Naive thymus-derived CD4-positive, alpha-beta T cell (primary cell): ENCODE measurements around the gene GSTM2. TPM values are rescaled to one million over a fixed set of nuclear protein-coding genes. Genes with fewer than 3 reads are reported as not detected.

Experiments
- ATAC-seq: fragments of 150-1000 bp; cut with Tn5 transposase; 2 replicates; pipeline ENCODE4 v1.10.0; 2021; ENCODE audit warnings: mild to moderate bottlenecking, moderate library complexity
- CTCF ChIA-PET: fragments of 350-600 bp; sonication (Branson Sonifier 250); formaldehyde crosslinking; loops from one replicate; lab custom pipeline; 2021; ENCODE audit warnings: antibody characterized with exemption; lab: Charles Lee
- POLR2A ChIA-PET: fragments of 350-600 bp; sonication (Branson Sonifier 250); formaldehyde crosslinking; loops from one replicate; lab custom pipeline; 2021; ENCODE audit warnings: antibody characterized with exemption, inconsistent platforms; lab: Charles Lee
- DNase-seq, 9 donors: peaks; one replicate each; pipeline versions ENCODE4 v3.0.0 to v3.0.0-alpha.2; 2020 to 2022; ENCODE audit warnings: mixed read lengths in 1 of 9
- H3K27ac ChIP-seq: one replicate; pipeline ENCODE4 v1.7.0; 2013; ENCODE audit warnings: mild to moderate bottlenecking, low read depth, low read length, moderate library complexity
- H3K27me3 ChIP-seq, 2 donors: one replicate each; pipeline ENCODE4 v1.7.0; 2013; ENCODE audit warnings: low read length in 2 of 2, mild to moderate bottlenecking in 2 of 2, moderate library complexity in 2 of 2; ENCODE audit not compliant: control insufficient read depth in 2 of 2, insufficient read depth in 2 of 2
- H3K36me3 ChIP-seq, 3 experiments: 1 replicate in 2 of 3; 2 replicates in 1 of 3; pipeline ENCODE4 v1.7.0; 2013; ENCODE audit warnings: low read length in 3 of 3, mild to moderate bottlenecking in 3 of 3, moderate library complexity in 1 of 3; ENCODE audit not compliant: insufficient read depth in 3 of 3, control insufficient read depth in 2 of 3
- H3K4me1 ChIP-seq, 2 donors: one replicate each; pipeline ENCODE4 v1.7.0; 2013; ENCODE audit warnings: low read length in 2 of 2, mild to moderate bottlenecking in 2 of 2, moderate library complexity in 1 of 2; ENCODE audit not compliant: control insufficient read depth in 2 of 2, insufficient read depth in 2 of 2
- H3K4me3 ChIP-seq: 2 replicates; pipeline ENCODE4 v1.7.0; 2013; ENCODE audit warnings: mild to moderate bottlenecking, low read length
- H3K9me3 ChIP-seq, 3 experiments: 1 replicate in 2 of 3; 2 replicates in 1 of 3; pipeline ENCODE4 v1.7.0; 2013; ENCODE audit warnings: low read length in 3 of 3; ENCODE audit not compliant: control insufficient read depth in 2 of 3
- H3K27ac Mint-ChIP-seq, 9 donors: one replicate each; pipeline ENCODE4 v1.8.0; 2020 to 2022; ENCODE audit warnings: mixed read lengths in 9 of 9, mild to moderate bottlenecking in 8 of 9, moderate library complexity in 5 of 9, inconsistent platforms in 2 of 9
- H3K27me3 Mint-ChIP-seq, 5 donors: one replicate each; pipeline ENCODE4 v1.8.0; 2021 to 2022; ENCODE audit warnings: mixed read lengths in 5 of 5, mild to moderate bottlenecking in 1 of 5
- H3K36me3 Mint-ChIP-seq, 5 donors: one replicate each; pipeline ENCODE4 v1.8.0; 2020 to 2022; ENCODE audit warnings: mixed read lengths in 5 of 5, mild to moderate bottlenecking in 3 of 5, inconsistent platforms in 1 of 5
- H3K4me1 Mint-ChIP-seq, 7 donors: one replicate each; pipeline ENCODE4 v1.8.0; 2020 to 2022; ENCODE audit warnings: mixed read lengths in 7 of 7, mild to moderate bottlenecking in 3 of 7, inconsistent platforms in 1 of 7
- H3K4me3 Mint-ChIP-seq, 10 donors: one replicate each; pipeline ENCODE4 v1.8.0; 2020 to 2022; ENCODE audit warnings: mild to moderate bottlenecking in 10 of 10, mixed read lengths in 10 of 10, moderate library complexity in 6 of 10, inconsistent platforms in 2 of 10
- H3K9me3 Mint-ChIP-seq, 11 donors: one replicate each; pipeline ENCODE4 v1.8.0; 2020 to 2022; ENCODE audit warnings: mixed read lengths in 11 of 11, mild to moderate bottlenecking in 4 of 11, inconsistent platforms in 1 of 11, moderate library complexity in 1 of 11
- intact Hi-C, 2 donors: fragments of 100-400 bp; cut with micrococcal nuclease; formaldehyde crosslinking; loops; one replicate each; pipeline ENCODE4 v1.15.1; 2023
- polyA plus RNA-seq, 2 donors: library from polyadenylated mRNA; unstranded; fragments of 300-500 nt; fragmentation: Illumina TruSeq; gene quantifications; one replicate each; pipeline ENCODE4 v1.2.3, GENCODE V29; 2021
- total RNA-seq, 6 experiments: library from RNA in 5 of 6; stranded (reverse) in 5 of 6; gene quantifications; 1 replicate in 5 of 6; 2 replicates in 1 of 6; pipeline ENCODE4 v1.2.3 and lab custom pipeline; 2021 to 2026

GSTM2 gene
- total and polyA plus RNA-seq, 7 experiments from 2014 or later, result 52.2 to 201 (median 72.2) TPM

DNA sequence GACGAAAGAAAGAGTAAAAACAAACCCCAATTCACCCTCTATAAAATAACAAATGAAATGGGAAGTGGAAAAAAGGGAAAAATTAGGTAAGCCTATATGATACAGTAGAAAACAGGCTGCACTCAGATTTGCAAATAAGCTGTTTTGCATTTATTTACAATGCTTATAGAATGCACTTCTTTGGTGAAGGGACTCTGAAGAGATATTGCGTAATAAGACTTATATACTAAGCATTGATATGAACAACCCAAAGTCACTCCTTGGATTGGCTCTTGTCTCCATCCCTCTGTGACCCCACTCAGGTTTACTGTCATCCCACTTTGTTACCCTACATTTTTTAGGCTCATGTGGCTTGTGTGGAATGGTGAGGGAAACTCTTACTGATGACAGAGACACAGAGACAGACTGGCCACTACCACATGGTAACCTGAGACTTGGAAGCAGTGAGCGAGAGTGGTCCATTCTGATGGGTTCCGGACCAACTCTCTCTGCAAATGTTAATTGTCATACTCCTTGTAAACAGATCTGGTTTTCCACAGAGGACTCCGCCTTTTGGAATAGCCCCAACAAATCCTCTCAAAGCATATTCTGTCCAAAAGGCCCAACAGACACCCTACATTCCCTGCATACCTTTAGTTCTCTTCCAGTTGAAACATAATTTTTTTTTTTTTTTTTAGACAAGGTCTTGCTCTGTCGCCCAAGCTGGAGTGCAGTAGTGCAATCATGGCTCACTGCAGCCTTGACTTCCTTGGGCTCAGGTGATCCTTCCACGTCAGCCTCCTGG, 55.2 kb downstream of the GSTM2 start:
- Mint-ChIP-seq H3K27ac (no peak overlapping the region), H3K27me3 (peaks cover 0 to 19% (median 0%) of the 10 kb centered on the region in 5 donors)
- CTCF ChIA-PET, result no interaction called here

More for the DNA sequence above, 55.2 kb downstream of the GSTM2 start:
- H3K4me1 ChIP-seq, result no peaks in the 10 kb centered on the region
- no peak for DNase-seq
- intact Hi-C loops, result no loop called here
- H3K27me3 ChIP-seq, result no peaks in the 10 kb centered on the region
- Mint-ChIP-seq H3K36me3 (no peaks in the 10 kb centered on the region), H3K4me3 (no peak overlapping the region), H3K9me3 (no peaks in the 10 kb centered on the region), H3K4me1 (no peaks in the 10 kb centered on the region)
- no peaks in the 10 kb centered on the region for H3K36me3 ChIP-seq
- H3K9me3 ChIP-seq, result no peaks in the 10 kb centered on the region
- no peak for ATAC-seq
- POLR2A ChIA-PET, result interaction anchor here (1.2 kb wide), 1 partner anchor 82 kb away, joined by 7 read pairs; no protein-coding TSS in a partner anchor
- no peak overlapping the region for H3K27ac ChIP-seq
- H3K4me3 ChIP-seq, result no peak overlapping the region

Other genes with a start within 250 kb of the GSTM2 start
- gene PSMA5, start 241.6 kb upstream of the GSTM2 start, total RNA-seq, result 100 to 1,000 TPM in 1 of 5 experiments, 10 to 100 TPM in 4; 38.3 to 203 (median 70.7) TPM
- gene PSMA5, start 241.6 kb upstream of the GSTM2 start, polyA plus RNA-seq, result 10 to 100 TPM; 80.0 to 81.9 TPM
- not detected for gene SYPL2, start 201.5 kb upstream of the GSTM2 start, total RNA-seq
- gene SYPL2, start 201.5 kb upstream of the GSTM2 start, polyA plus RNA-seq, result under 1 TPM in 1 of 2 donors, not detected in 1; 0.43 TPM
- 10 to 100 TPM; 10.5 to 12.8 (median 11.7) TPM for gene ATXN7L2, start 184.2 kb upstream of the GSTM2 start, total RNA-seq
- gene ATXN7L2, start 184.2 kb upstream of the GSTM2 start, polyA plus RNA-seq, result 10 to 100 TPM in 1 of 2 donors, 1 to 10 TPM in 1; 4.9 to 15.2 TPM
- 10 to 100 TPM; 19.6 to 41.5 (median 24.1) TPM for gene CYB561D1, start 174.0 kb upstream of the GSTM2 start, total RNA-seq
- 10 to 100 TPM; 13.5 to 25.3 TPM for gene CYB561D1, start 174.0 kb upstream of the GSTM2 start, polyA plus RNA-seq
- 10 to 100 TPM in 3 of 5 experiments, 1 to 10 TPM in 2; 2.9 to 42.2 (median 17.7) TPM for gene AMIGO1, start 158.3 kb upstream of the GSTM2 start, total RNA-seq
- gene AMIGO1, start 158.3 kb upstream of the GSTM2 start, polyA plus RNA-seq, result 10 to 100 TPM; 17.4 to 36.2 TPM
- gene GPR61, start 128.2 kb upstream of the GSTM2 start, total RNA-seq, result under 1 TPM; 0.05 to 0.58 (median 0.42) TPM
- under 1 TPM in 1 of 2 donors, not detected in 1; 0.45 TPM for gene GPR61, start 128.2 kb upstream of the GSTM2 start, polyA plus RNA-seq
- 1 to 10 TPM; 4.9 to 9.3 (median 7.0) TPM for gene GNAI3, start 119.4 kb upstream of the GSTM2 start, total RNA-seq
- gene GNAI3, start 119.4 kb upstream of the GSTM2 start, polyA plus RNA-seq, result 1 to 10 TPM; 7.2 to 7.7 TPM
- gene GNAT2, start 48.4 kb upstream of the GSTM2 start, total RNA-seq, result under 1 TPM in 1 of 5 experiments, not detected in 4; 0.39 TPM
- not detected for gene GNAT2, start 48.4 kb upstream of the GSTM2 start, polyA plus RNA-seq
- 100 to 1,000 TPM in 3 of 5 experiments, 10 to 100 TPM in 2; 82.8 to 403 (median 119) TPM for gene AMPD2, start 48.2 kb upstream of the GSTM2 start, total RNA-seq
- gene AMPD2, start 48.2 kb upstream of the GSTM2 start, polyA plus RNA-seq, result 10 to 100 TPM; 26.2 to 51.7 TPM
- 10 to 100 TPM; 14.2 to 28.4 (median 16.1) TPM for gene GSTM4, start 12.0 kb upstream of the GSTM2 start, total RNA-seq
- gene GSTM4, start 12.0 kb upstream of the GSTM2 start, polyA plus RNA-seq, result 10 to 100 TPM in 1 of 2 donors, 1 to 10 TPM in 1; 3.1 to 15.0 TPM
- 10 to 100 TPM in 2 of 5 experiments, not detected in 3; 45.9 to 83.6 TPM for gene GSTM1, start 19.8 kb downstream of the GSTM2 start, total RNA-seq
- gene GSTM1, start 19.8 kb downstream of the GSTM2 start, polyA plus RNA-seq, result 10 to 100 TPM in 1 of 2 donors, not detected in 1; 62.4 TPM
- gene GSTM5, start 44.2 kb downstream of the GSTM2 start, total RNA-seq, result under 1 TPM in 2 of 5 experiments, not detected in 3; 0.42 to 0.81 TPM
- gene GSTM5, start 44.2 kb downstream of the GSTM2 start, polyA plus RNA-seq, result not detected
- 10 to 100 TPM in 2 of 5 experiments, 1 to 10 TPM in 3; 1.9 to 13.9 (median 7.7) TPM for gene GSTM3, start 73.0 kb downstream of the GSTM2 start, total RNA-seq
- gene GSTM3, start 73.0 kb downstream of the GSTM2 start, polyA plus RNA-seq, result 100 to 1,000 TPM in 1 of 2 donors, 10 to 100 TPM in 1; 75.6 to 130 TPM
- not detected for gene EPS8L3, start 95.9 kb downstream of the GSTM2 start, total RNA-seq
- not detected for gene EPS8L3, start 95.9 kb downstream of the GSTM2 start, polyA plus RNA-seq
- 100 to 1,000 TPM in 1 of 5 experiments, 10 to 100 TPM in 1, 1 to 10 TPM in 3; 1.4 to 125 (median 5.9) TPM for gene CSF1, start 242.8 kb downstream of the GSTM2 start, total RNA-seq
- gene CSF1, start 242.8 kb downstream of the GSTM2 start, polyA plus RNA-seq, result 1 to 10 TPM in 1 of 2 donors, under 1 TPM in 1; 0.94 to 2.2 TPM